Measurements from ENCODE around the gene IFNA16. TPM values are rescaled to one million over a fixed set of nuclear protein-coding genes. Genes with fewer than 3 reads are reported as not detected.
"Not testable (repeated sequence)": the region's sequence is repeated elsewhere in the genome, so short reads cannot be mapped to it uniquely, and the experiment has no call there.

Gene IFNA16
- total RNA-seq, 1 experiment from 2014 or later = not detected

- H3K23ac ChIP-seq (ENCODE audit: insufficient read length, low read depth, low read length); H2BK5ac ChIP-seq (ENCODE audit: insufficient read length, low read length); H4K20me1 ChIP-seq (ENCODE audit: control insufficient read depth, insufficient read depth, insufficient read length); H3K4ac ChIP-seq (ENCODE audit: low read depth, low read length); H3K79me1 ChIP-seq (ENCODE audit: insufficient read depth, low read depth, low read length, poor library complexity, severe bottlenecking); H3K36me3 Mint-ChIP-seq (ENCODE audit: insufficient read depth in 1 of 3, low read depth in 3 of 3); H3K9me3 Mint-ChIP-seq; H4K91ac ChIP-seq (ENCODE audit: insufficient read length, low read depth, low read length); H3K27me3 ChIP-seq (ENCODE audit: insufficient read depth, low read length); H3K4me1 ChIP-seq (ENCODE audit: insufficient read depth, low read length); H3T11ph ChIP-seq (ENCODE audit: low read length); H3K4me1 Mint-ChIP-seq; H3K79me2 ChIP-seq (ENCODE audit: insufficient read depth, low read length); H3K56ac ChIP-seq (ENCODE audit: insufficient read length, low read depth, low read length); H2BK20ac ChIP-seq (ENCODE audit: low read depth, low read length, poor library complexity, severe bottlenecking); H2BK15ac ChIP-seq (ENCODE audit: low read depth, low read length); H2BK12ac ChIP-seq (ENCODE audit: insufficient read length, low read depth, low read length); H3K4me3 Mint-ChIP-seq; H3K14ac ChIP-seq (ENCODE audit: insufficient read depth, low read length); H3K23me2 ChIP-seq (ENCODE audit: insufficient read length, low read depth, low read length, poor library complexity, severe bottlenecking); H2BK120ac ChIP-seq (ENCODE audit: low read depth, low read length, poor library complexity, severe bottlenecking); H2AFZ ChIP-seq (ENCODE audit: low read length); H3K27me3 Mint-ChIP-seq (ENCODE audit: low read depth); H2AK5ac ChIP-seq (ENCODE audit: insufficient read length, low read length); H3K9ac ChIP-seq (ENCODE audit: extremely low read depth, insufficient read length, low read length); H3K18ac ChIP-seq (ENCODE audit: insufficient read length, low read depth, low read length); H3K9me3 ChIP-seq (ENCODE audit: control insufficient read depth, low read depth, low read length); H4K5ac ChIP-seq (ENCODE audit: insufficient read length, low read depth, low read length); H4K8ac ChIP-seq (replicated peaks; ENCODE audit: insufficient read length, low read depth, low read length); H3K27ac Mint-ChIP-seq; H3K4me2 ChIP-seq (ENCODE audit: insufficient read depth, insufficient read length, low read length); H3K27ac ChIP-seq (ENCODE audit: insufficient read length, low read depth, low read length): not testable (repeated sequence)
- WGBS (ENCODE audit: extremely low coverage, insufficient read length, low lambda C conversion rate) = no CpG with 5 or more reads among the region's 2 CpGs
- peak; percentile 9 for DNase-seq
These were observed 6.3 kb downstream of the IFNA16 start for GRCh38 chr9:21210782-21211181.
